H1 (cell line): ENCODE measurements around the gene BRD2.

Experiments used
- CHD2 ChIP-seq: IDR thresholded peaks from 2 replicates; pipeline ENCODE4 v1.6.1; 2012; ENCODE audit warnings: low read length, improper control_type of control experiment
- EZH2 ChIP-seq: fragments of 200-600 bp; sonication (generic); IDR thresholded peaks from 2 replicates; pipeline ENCODE4 v1.7.1; 2012; ENCODE audit warnings: low read depth, mild to moderate bottlenecking, moderate library complexity, low read length, inconsistent platforms; ENCODE audit not compliant: severe bottlenecking
- GTF2F1 ChIP-seq: IDR thresholded peaks from 2 replicates; pipeline ENCODE4 v1.6.1; 2012; ENCODE audit warnings: low read depth, low read length, improper control_type of control experiment, borderline replicate concordance
- HDAC2 ChIP-seq, 2 experiments: fragments of 300-600 bp in 1 of 2; sonication (generic) in 1 of 2; IDR thresholded peaks; 2 replicates each; pipeline ENCODE4 v1.6.1; 2011 to 2012; ENCODE audit warnings: low read depth in 2 of 2, low read length in 2 of 2, mild to moderate bottlenecking in 2 of 2, moderate library complexity in 2 of 2, borderline replicate concordance in 1 of 2, inconsistent platforms in 1 of 2
- JUND ChIP-seq: IDR thresholded peaks from 2 replicates; pipeline ENCODE4 v1.6.1; 2011; ENCODE audit warnings: mild to moderate bottlenecking, improper control_type of control experiment, low read length
- PHF8 ChIP-seq: fragments of 200-600 bp; sonication (generic); conservative IDR thresholded peaks from 2 replicates; pipeline ENCODE4 v1.7.1; 2012; ENCODE audit warnings: low read depth, mild to moderate bottlenecking, inconsistent platforms, low read length, moderate library complexity
- POLR2A ChIP-seq, 2 experiments: IDR thresholded peaks; 1 replicate in 1 of 2; 2 replicates in 1 of 2; pipeline ENCODE4 v1.6.1; 2011; ENCODE audit warnings: low read depth in 2 of 2, low read length in 2 of 2, mild to moderate bottlenecking in 2 of 2; ENCODE audit errors: control extremely low read depth in 1 of 2
- POLR2AphosphoS5 ChIP-seq: IDR thresholded peaks from 2 replicates; pipeline ENCODE4 v1.6.1; 2011; ENCODE audit warnings: low read depth, low read length
- RFX5 ChIP-seq: IDR thresholded peaks from 2 replicates; pipeline ENCODE4 v1.6.1; 2011; ENCODE audit warnings: low read depth, low read length, improper control_type of control experiment, borderline replicate concordance
- SP1 ChIP-seq: IDR thresholded peaks from 2 replicates; pipeline ENCODE4 v1.6.1; 2011; ENCODE audit warnings: low read depth, low read length
- YY1 ChIP-seq: IDR thresholded peaks from 2 replicates; pipeline ENCODE4 v1.6.1; 2011; ENCODE audit warnings: low read depth, mild to moderate bottlenecking, low read length
- TF ChIP-seq, protein P1 (sequence below), 3 experiments: IDR thresholded peaks; 1 replicate in 2 of 3; 2 replicates in 1 of 3; pipeline versions ENCODE4 v1.5.1 to v1.6.1; 2011; ENCODE audit warnings: low read length in 3 of 3, mild to moderate bottlenecking in 3 of 3, inconsistent platforms in 2 of 3, low read depth in 1 of 3, moderate library complexity in 1 of 3; ENCODE audit not compliant: insufficient read depth in 1 of 3; ENCODE audit errors: control extremely low read depth in 1 of 3
- TF ChIP-seq, protein P2 (sequence below): IDR thresholded peaks from 2 replicates; pipeline ENCODE4 v1.6.1; 2012; ENCODE audit warnings: low read length, inconsistent platforms

DNA sequence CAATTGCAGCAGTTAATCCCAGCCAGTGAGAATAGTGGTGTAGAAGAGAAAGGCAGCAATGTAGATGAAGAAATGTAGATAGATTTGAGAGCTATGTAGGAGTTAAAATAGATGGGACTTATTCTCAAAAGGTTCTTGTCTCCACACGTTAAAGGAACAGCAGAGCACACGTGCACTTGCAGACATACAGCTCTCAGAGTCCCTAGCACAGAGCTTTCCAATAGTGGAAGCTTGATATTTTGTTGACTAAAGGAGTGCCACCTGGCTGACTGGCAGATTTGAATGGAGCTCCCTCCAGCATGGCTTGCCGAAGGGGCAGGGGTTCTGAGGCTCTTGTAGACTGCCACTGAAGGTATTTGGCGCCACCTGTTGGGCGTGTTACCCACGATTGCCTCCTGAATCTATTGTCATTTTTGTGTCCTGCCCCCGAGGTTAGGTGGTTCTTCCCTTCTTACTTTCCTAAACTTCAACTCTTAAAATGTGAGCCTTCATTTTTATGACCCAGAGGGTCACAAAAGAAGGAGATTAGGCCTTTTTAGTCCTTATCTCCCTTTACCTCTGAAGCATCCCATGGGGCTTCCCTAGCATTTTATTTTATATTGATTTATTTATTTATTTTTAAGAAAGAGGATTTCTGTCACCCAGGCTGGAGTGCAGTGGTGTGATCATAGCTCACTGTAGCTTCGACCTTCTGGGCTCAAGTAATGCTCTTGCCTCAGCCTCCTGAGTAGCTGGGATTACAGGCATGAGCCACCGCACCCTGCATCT, 16.4 kb downstream of the BRD2 start:
- TF ChIP-seq POLR2A (IDR thresholded peaks at IDR 0.05; ENCODE audit: control extremely low read depth in 1 of 2, low read depth in 2 of 2, low read length in 2 of 2) (no peak; a peak in 1 of 3 replicates), RFX5 (no peak; the same call in 1 of the 2 replicates), SP1 (no peak), EZH2 (no peak), YY1 (peak; percentile 54; the same call in 1 of the 2 replicates), HDAC2 (IDR thresholded peaks at IDR 0.05; ENCODE audit: borderline replicate concordance in 1 of 2, low read depth in 2 of 2, low read length in 2 of 2) (no peak), PHF8 (no peak), JUND (no peak), GTF2F1 (no peak), CHD2 (no peak), POLR2AphosphoS5 (no peak)
- TF ChIP-seq, protein P1, sequence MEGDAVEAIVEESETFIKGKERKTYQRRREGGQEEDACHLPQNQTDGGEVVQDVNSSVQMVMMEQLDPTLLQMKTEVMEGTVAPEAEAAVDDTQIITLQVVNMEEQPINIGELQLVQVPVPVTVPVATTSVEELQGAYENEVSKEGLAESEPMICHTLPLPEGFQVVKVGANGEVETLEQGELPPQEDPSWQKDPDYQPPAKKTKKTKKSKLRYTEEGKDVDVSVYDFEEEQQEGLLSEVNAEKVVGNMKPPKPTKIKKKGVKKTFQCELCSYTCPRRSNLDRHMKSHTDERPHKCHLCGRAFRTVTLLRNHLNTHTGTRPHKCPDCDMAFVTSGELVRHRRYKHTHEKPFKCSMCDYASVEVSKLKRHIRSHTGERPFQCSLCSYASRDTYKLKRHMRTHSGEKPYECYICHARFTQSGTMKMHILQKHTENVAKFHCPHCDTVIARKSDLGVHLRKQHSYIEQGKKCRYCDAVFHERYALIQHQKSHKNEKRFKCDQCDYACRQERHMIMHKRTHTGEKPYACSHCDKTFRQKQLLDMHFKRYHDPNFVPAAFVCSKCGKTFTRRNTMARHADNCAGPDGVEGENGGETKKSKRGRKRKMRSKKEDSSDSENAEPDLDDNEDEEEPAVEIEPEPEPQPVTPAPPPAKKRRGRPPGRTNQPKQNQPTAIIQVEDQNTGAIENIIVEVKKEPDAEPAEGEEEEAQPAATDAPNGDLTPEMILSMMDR (IDR thresholded peaks at IDR 0.05; ENCODE audit: control extremely low read depth in 1 of 3, insufficient read depth in 1 of 3, low read depth in 1 of 3, low read length in 3 of 3) = peak; percentile 83 to 94 (median 90)
- TF ChIP-seq, protein P2, sequence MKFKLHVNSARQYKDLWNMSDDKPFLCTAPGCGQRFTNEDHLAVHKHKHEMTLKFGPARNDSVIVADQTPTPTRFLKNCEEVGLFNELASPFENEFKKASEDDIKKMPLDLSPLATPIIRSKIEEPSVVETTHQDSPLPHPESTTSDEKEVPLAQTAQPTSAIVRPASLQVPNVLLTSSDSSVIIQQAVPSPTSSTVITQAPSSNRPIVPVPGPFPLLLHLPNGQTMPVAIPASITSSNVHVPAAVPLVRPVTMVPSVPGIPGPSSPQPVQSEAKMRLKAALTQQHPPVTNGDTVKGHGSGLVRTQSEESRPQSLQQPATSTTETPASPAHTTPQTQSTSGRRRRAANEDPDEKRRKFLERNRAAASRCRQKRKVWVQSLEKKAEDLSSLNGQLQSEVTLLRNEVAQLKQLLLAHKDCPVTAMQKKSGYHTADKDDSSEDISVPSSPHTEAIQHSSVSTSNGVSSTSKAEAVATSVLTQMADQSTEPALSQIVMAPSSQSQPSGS = no peak
